ENCODE measurements around the gene TNS2.

DNA sequence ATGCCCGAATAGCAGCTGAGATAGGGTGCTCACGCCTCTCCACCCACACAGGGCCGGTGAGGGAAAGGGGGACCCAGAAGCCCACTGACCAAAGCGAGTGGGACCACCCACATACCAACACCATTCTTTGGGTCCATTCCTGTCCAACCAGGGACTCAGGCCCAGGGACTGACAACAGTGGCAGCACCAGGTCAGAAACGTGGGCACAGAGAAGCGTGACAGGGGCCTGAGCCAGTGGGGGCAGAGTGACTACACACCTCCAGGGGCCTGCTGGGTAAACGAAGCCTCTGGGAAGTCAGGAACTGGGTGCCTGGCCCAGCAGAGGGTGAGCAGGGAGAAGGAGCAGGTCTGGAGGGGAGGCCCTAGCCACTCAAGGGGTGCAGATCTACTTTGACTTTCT, 15.6 kb downstream of the TNS2 start:
- TF ChIP-seq POLR2A (IDR thresholded peaks at IDR 0.05; ENCODE audit: low read length) = no peak
- TF ChIP-seq GATA1 (IDR thresholded peaks at IDR 0.05; ENCODE audit: low read depth, low read length) = no peak

Data from erythroblast (primary cell).